RPMI8226 (cell line): ENCODE results near the gene ATF5.
"Not testable (repeated sequence)": the region's sequence is repeated elsewhere in the genome, so short reads cannot be mapped to it uniquely, and the experiment has no call there.

Source experiments
- DNase-seq: peaks from one replicate; pipeline ENCODE4 v3.0.0-alpha.2; 2015

The ATF5 gene

DNA sequence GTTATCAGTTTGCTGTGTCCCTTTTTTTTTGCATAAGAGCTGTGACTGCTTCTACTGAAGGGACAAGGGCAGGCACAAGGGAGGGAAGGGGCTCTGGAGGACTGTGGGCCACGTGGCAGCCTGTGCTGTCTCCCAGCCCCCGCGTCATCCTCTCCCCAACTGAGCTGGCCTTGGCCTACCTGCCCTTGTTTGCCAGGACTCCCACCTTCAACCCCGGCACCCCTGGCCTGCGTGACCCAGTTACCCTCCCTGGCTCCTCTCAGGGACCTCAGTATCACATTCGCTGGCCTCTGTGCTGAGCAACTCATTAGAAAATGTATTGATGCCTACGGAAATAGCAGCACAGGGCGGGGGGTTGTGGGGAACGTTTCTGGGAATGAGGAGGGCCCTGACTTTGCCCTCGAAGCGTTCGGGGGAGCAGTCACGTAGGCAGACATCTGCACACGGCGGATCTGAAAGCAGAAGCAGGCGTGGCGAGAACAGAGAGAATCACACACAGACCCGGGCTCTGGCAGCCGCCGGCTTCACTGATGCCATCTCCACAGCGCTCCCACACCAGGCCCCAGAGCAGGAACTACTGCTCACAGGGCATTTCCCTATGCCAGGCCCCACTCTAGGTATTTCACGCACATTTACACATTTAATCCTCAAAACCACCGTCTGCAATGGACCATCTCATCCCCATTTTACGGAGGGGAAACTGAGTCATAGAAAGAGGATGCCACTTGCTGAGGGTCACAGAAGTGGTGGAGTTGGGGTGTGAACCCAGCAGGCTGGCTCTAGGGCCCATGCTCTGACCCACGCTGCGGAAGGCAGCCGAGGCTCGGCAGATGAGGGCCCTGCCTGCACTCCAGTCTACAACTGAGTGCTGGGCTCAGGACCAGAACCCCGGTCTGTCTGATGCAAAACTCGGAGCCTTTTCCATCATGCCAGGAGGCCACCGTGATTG lies 5.7 kb upstream of the ATF5 start:
- no peak for DNase-seq

DNA sequence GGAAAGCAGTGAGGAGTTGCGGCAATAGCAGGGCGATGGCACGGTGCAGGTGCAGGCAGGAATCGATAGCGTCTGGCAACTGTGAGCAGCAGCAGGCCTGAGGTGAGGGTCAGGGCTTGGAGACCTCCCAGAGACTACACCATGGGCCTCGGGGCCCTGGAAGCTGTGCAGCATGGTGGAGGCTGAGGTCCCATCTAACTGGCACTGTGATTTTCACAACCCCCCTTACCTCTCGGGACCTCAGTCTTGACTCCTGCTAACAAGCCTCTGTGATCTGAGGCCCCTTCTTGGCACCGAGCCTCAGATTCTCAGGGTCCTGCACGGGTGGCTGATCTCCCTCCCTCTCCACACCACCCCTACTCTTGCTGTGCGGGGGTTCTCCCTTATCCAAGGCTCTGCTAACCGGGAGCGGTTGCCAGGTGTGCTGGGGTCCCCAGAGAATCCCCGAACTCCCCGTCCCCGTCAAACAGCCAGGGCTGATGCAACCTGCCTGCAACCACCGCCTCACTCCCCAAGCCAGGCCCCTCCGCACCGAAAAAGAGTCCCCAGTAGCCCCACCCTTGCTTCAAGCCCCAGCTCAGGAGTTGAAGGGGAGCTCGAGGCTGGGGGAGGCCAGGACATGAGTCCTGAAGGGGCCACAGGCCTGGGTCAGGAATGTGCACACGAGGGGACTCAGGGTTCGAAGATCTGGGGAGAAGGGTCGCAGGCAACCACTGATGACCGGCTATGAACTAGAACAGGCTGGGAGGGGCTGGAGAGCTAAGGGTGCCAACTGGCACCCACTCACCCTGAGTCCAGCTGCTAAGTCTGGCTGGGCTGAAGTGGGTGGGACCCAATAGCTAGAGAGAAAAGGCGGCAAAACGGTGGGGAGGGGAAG lies 4.8 kb upstream of the ATF5 start:
- DNase-seq, result no peak

- not testable (repeated sequence) for DNase-seq
Observed at GRCh38 chr19:49924881-49925210, 4.2 kb upstream of the ATF5 start.

GRCh38 chr19:49925486-49925885 lies 3.5 kb upstream of the ATF5 start:
- DNase-seq, result no peak

- no peak for DNase-seq
Observed at GRCh38 chr19:49926515-49926914, 2.5 kb upstream of the ATF5 start.

DNA sequence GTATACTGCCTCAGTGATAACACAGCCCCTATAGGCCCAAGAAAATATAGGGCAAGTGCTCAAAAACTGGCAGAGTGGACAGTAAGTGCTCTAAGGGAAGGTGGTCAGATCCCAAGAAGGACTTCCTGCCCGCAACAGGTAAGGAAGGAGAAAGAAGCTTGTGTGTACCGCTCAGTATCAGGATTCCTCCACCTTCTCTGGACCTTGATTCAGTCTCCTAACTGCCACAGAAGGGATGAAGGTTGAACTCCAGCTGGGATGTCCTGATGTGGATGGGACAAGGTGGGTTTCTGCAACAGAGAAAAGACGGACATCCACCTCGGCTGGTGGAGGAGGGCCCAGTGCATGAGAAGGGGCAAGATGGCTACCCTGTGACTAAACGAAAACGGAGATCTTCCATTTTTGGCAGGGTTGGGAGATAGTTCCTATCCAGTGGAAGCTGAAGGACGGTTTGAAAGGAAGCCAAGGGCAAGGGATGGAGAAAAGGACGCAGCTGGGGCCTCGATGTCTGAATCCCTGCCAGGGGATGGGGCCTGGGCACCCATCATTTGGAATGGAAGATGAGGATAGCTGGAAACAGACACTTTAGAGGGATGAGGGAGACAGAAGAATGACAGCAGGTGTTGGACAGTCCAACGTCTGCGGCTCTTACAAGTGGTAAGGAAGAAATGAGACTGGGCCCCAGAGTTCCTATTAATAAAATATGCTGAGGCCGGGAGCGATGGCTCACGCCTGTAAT lies 1.3 kb upstream of the ATF5 start:
- no peak for DNase-seq

DNA sequence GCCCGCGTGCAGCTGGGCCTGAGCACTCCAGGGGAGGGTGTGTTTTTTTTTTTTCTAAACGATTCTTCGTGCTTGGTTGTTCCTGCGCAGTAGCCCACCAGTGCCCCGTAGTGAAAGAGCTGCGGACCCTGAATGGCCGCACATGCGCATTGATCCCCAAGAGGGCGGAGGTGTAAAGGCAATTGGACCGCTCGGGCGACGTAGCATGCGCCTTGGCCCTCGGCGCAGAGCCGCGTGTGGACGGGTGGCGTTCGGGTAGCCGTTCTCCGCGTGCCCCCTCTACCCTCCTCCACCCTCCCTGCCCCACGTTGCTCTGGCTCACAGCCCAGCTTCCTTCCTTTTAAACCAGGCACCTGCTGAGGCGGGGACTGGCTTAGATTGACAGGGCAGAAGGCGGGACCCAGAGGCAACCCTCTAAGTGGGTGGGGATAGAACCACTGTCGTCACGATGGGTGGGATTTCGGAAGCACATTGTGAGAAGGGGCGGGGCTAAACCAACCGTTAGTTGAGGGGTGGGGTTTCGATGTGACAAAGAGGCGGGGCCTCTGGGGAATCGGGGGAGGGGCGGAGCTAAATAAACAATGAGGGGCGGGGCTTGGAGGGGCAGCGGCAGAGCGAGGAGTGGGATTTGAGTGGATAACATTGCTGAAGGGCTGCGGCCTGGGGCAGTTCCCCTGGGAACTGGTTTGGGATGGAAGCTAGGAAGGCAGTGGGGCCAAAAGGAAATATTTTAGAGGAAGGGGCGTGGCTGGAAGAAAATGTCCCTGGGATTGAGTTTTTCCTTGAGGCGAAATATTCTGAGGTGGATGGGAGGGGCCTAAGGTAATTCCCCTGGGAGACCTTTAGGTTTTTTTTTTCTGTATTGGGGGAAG lies 842 bp downstream of the ATF5 start:
- peak; percentile 97 for DNase-seq

GRCh38 chr19:49930483-49931011 lies 1.5 kb downstream of the ATF5 start:
- DNase-seq, result no peak

GRCh38 chr19:49931293-49932040 lies 2.5 kb downstream of the ATF5 start:
- DNase-seq, result no peak

- DNase-seq, result no peak
Observed at GRCh38 chr19:49932041-49932451, 3.0 kb downstream of the ATF5 start.

DNA sequence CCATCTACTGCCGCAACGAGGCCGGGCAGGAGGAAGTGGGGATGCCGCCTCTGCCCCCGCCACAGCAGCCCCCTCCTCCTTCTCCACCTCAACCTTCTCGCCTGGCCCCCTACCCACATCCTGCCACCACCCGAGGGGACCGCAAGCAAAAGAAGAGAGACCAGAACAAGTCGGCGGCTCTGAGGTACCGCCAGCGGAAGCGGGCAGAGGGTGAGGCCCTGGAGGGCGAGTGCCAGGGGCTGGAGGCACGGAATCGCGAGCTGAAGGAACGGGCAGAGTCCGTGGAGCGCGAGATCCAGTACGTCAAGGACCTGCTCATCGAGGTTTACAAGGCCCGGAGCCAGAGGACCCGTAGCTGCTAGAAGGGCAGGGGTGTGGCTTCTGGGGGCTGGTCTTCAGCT lies 3.7 kb downstream of the ATF5 start:
- DNase-seq, result no peak

- DNase-seq, result no peak
Observed at GRCh38 chr19:49933643-49934042, 4.6 kb downstream of the ATF5 start.

DNA sequence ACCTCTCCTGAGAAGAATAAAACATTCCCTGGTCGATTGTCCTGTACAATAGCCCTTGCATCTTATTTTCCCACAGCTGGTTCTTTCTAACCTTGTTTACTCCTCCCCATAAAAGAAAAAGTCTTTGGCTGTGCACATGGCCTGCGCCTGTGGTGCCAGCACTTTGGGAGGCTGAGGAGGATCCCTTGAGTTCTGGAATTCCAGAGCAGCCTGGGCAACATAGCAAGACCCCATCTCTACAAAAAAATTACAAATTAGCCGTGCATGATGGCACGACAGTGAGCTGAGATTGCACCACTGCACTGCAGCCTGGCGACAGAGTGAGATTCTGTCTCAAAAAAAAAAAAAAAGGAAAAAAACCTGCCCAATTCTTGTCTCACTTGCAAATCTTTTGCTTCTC lies 7.5 kb downstream of the ATF5 start:
- DNase-seq, result no peak

DNA sequence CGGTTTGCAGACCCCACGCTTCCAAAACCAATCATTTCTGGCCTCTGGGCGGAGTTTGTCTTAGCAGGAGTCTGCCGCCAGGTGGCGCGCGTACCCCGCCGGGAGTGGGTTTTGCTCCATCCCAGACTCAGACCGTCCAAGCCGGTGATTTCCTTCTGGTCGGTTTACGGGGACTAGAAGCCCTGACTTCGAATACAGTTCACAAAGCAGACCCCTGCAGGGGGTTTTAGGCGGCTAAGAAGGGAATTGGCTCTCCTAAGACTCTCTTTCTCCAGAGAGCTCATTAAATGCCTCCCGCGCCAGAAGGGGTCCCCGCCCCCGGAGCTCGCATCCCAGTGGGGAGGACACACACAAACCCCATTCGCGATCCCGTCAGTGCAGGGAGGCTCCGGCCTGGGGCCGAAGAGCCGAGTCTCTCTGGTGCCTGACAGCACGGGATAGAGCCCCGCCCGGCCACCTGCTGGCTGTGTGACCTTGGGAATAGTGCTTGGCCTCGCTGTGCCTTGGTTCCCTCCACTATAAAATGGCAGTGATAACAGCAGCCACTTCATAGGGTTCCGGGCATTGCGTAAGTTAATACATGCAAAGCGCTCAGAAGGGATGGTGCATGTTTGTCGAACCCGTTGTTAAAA lies 8.9 kb downstream of the ATF5 start:
- peak; percentile 77 for DNase-seq

- no peak for DNase-seq
Observed at GRCh38 chr19:49938662-49939061, 9.7 kb downstream of the ATF5 start.

GRCh38 chr19:49939721-49940481 lies 10.9 kb downstream of the ATF5 start:
- DNase-seq, result no peak

- no peak for DNase-seq
Observed at GRCh38 chr19:49940482-49940791, 11.4 kb downstream of the ATF5 start.

GRCh38 chr19:49944567-49944966 lies 15.6 kb downstream of the ATF5 start:
- not testable (repeated sequence) for DNase-seq

GRCh38 chr19:49946415-49946814 lies 17.4 kb downstream of the ATF5 start:
- DNase-seq, result no peak
